Measurements from ENCODE around the gene PRKAR2A.
"Not testable (repeated sequence)": the region's sequence is repeated elsewhere in the genome, so short reads cannot be mapped to it uniquely, and the experiment has no call there.

Gene PRKAR2A

GRCh38 chr3:48725185-48725855 is 122.4 kb downstream of the PRKAR2A start:
- not testable (repeated sequence) for DNase-seq

DNA sequence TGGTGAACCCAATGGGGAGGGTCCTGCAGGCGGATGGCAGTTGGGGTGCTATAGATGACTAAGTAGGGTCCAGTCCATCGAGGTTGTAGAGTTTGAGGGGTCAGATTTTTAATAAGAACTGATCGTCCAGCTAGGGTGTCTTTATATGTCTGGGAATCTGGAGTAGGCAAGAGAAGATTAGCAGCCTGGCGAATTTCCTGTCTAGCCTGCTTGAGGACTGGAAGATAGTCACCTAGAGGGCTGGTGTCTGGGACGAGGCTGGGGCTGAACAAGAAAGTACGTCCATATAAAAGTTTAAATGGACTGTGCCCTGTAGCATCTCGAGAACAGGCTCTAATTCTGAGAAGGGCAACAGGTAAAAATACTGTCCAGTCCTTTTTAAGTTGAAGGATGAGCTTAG is 123.9 kb downstream of the PRKAR2A start:
- DNase-seq: no peak

DNA sequence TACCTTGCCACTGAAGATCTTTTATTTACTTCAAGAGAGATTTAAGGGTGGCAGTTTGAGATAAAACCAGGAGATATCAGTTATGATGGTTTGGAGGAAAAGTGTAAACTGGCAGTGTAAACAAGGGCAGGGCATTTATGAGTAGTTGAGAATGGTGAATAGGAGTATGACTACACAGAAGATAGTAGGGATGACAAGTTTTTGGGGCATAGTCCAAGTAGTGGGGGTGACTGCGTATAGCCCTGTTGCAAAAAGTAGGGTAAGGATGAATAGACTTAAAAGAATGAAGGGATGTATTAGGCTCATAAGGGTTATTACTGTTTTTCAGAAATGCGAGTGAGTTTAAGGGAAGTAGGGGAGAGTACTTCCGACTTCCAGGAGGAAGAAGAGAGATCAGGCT is 124.4 kb downstream of the PRKAR2A start:
- not testable (repeated sequence) for DNase-seq

DNA sequence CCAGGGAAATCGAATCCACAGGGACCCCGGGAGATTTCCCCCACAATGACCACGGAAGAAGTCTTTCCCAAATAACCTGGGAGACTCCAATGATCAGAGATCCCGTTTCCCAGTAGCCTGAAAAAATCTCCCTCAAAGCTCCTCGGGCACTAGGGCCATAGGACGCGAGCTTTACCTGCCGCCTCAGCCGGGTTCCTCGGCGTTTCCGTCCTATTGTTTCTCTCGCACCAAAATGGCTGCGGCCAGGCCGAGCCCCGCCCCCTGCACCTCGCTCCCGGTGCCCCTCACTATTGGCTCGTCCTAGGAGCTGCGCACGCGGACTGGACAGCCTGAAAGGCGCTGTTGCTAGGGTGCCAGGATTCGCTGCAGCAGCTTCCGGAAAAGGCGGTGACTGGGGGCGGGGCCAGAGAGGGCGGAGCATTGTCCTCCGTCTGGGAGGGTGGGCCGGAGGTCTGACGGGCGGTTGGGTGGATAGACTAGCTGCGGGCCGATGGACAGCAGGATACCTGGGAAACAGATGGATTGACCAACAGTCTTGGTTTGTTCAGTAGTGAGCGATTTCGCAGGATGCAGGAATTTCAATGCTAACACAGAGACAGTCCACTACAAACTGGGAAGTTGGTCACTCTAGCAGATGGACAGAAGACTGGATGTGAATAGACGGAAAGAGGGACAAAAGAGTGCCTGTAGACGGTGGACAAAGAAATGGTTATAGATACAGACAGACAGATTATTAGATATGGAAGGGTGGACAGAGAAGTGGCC is 130.5 kb downstream of the PRKAR2A start, which contains the start of gene IP6K2:
IP6K2 (minus strand) TSS at position 240 of the 765 bp plus-strand sequence. CDS start 21,930 bp downstream, outside the sequence.
- peak; percentile 99 for DNase-seq

- DNase-seq: peak in 1 of 2 experiments; percentile 10
These were observed 131.1 kb downstream of the PRKAR2A start for GRCh38 chr3:48716508-48716981.

- no peak for DNase-seq
These were observed 132.4 kb downstream of the PRKAR2A start for GRCh38 chr3:48715174-48715800.

DNA sequence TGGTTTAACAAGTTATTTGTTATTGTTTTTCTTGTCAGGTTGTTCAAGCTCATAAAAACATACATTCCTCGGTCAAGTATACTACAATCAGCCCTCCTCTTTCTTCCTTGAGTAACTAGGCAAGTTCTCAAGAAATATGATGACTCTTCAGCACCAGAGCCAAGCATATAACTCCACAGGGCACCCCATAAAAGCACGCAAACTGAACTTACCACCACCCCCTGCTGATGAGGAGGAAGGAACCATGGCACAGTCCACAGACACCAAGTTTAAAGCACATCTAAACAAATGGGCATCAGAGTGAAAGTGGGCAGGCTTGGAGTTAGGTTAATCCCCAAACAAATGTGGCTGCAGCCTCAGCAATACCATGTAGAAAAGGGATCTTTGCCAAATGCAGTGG is 135.9 kb downstream of the PRKAR2A start:
- no peak for DNase-seq

DNA sequence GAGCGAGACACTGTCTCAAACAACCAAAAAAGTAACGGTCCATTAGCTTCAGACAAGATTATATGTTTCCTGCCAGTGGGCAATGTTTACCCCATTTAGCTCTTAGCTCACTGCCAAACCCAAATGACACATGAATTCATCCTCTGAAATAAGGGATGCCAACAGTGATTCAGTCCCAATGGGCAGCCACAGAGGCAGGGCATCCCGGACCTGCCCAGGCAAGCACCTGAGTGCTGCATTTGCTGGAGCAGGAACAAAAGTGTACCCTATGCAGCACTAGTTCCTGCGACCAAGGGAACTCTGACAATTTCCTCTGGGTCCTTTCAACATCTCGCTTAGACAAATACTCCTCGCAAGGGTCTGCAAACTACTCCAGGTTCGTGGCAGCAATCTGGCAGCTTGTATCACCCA is 138.6 kb downstream of the PRKAR2A start:
- DNase-seq: no peak

DNA sequence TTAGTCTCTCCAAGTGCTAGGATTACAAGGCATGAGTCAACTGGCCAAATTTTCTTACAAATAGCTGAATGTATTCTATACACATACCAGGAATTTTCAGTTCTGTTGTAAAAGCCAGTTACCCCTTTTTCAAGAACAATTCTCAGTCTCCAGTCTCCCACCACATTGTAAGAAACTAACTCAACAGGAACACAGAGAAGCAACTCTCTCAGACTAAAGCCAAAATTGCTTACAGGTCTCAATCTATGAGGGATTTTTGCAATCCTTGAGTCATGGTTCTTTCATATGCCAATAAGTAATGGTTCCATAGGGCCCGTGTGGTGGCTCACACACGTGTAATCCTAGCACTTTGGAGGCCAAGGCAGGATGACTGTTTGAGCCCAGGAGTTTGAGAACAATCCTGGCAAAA is 139.2 kb downstream of the PRKAR2A start:
- DNase-seq: no peak

GRCh38 chr3:48707157-48707556 is 140.5 kb downstream of the PRKAR2A start:
- no peak for DNase-seq

- DNase-seq: no peak
These were observed 145.3 kb downstream of the PRKAR2A start for GRCh38 chr3:48702320-48702920.

GRCh38 chr3:48700731-48701405 is 146.8 kb downstream of the PRKAR2A start:
- no peak for DNase-seq

DNA sequence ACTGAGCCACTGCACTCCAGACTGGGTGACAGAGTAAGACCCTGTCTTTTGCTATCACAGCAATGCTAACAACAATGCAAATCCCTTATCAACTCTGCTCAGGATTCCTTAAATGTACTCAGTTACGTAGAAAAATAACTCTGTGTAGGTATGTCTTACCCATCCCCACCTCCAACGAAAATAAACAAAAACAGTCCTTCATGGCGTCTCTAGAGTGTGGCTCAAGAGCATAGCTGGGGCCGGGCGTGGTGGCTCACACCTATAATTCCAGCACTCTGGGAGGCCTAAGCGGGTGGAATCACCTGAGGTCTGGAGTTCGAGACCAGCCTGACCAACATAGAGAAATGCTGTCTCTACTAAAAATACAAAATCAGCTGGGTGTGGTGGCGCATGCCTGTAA is 148.8 kb downstream of the PRKAR2A start:
- no peak for DNase-seq

DNA sequence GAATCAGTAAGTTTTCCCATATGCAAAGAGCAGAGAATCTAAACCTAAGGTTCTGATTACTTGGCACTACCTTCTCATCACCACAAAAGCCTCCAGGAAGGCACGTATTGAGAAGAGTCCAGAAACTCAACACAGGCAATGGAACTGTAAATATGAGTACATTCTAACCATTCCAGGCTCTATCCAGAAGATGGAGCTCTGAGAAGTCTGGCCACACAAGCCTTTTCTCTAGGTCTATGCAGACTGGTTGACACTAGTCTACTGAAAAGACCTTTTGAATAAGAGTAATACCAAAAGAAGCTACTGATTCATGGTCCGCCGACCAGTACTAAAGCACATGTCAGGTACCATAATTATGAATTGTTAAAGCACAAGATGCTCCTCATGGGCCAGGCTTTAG is 149.7 kb downstream of the PRKAR2A start:
- DNase-seq: no peak

DNA sequence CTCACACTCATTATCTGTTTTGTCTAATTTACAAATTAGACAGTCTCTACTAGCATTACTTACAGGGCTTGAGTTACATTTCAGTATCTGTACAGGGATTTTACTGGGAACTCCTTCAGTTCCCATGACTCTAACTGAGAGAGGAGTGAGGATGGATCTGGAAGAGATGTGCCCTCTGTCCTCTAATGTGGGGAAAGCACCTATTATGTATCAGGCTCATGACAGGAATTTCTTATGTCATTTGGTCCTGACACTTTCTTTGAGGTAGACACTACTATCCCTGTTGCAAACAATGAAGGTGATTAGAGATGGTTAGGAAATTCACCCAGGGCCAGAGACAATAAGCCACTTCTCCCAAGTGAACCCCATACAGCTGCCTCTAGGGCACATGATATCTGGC is 151.1 kb downstream of the PRKAR2A start:
- no peak for DNase-seq
